HUDEP-2 (cell line): Measurements from ENCODE around the gene SPEN.
A peak's percentile ranks its signal among the peaks of the same experiment; 100 is the strongest.
"Not testable (repeated sequence)": the region's sequence is repeated elsewhere in the genome, so short reads cannot be mapped to it uniquely, and the experiment has no call there.

ENCODE experiments used
- DNase-seq, 76 experiments: peaks; one replicate each; lab custom pipeline; 2025; ENCODE audit not compliant: unreplicated experiment in 76 of 76; lab: John Stamatoyannopoulos, UW

The SPEN gene, protein sequence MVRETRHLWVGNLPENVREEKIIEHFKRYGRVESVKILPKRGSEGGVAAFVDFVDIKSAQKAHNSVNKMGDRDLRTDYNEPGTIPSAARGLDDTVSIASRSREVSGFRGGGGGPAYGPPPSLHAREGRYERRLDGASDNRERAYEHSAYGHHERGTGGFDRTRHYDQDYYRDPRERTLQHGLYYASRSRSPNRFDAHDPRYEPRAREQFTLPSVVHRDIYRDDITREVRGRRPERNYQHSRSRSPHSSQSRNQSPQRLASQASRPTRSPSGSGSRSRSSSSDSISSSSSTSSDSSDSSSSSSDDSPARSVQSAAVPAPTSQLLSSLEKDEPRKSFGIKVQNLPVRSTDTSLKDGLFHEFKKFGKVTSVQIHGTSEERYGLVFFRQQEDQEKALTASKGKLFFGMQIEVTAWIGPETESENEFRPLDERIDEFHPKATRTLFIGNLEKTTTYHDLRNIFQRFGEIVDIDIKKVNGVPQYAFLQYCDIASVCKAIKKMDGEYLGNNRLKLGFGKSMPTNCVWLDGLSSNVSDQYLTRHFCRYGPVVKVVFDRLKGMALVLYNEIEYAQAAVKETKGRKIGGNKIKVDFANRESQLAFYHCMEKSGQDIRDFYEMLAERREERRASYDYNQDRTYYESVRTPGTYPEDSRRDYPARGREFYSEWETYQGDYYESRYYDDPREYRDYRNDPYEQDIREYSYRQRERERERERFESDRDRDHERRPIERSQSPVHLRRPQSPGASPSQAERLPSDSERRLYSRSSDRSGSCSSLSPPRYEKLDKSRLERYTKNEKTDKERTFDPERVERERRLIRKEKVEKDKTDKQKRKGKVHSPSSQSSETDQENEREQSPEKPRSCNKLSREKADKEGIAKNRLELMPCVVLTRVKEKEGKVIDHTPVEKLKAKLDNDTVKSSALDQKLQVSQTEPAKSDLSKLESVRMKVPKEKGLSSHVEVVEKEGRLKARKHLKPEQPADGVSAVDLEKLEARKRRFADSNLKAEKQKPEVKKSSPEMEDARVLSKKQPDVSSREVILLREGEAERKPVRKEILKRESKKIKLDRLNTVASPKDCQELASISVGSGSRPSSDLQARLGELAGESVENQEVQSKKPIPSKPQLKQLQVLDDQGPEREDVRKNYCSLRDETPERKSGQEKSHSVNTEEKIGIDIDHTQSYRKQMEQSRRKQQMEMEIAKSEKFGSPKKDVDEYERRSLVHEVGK (N-terminal part only)

DNA sequence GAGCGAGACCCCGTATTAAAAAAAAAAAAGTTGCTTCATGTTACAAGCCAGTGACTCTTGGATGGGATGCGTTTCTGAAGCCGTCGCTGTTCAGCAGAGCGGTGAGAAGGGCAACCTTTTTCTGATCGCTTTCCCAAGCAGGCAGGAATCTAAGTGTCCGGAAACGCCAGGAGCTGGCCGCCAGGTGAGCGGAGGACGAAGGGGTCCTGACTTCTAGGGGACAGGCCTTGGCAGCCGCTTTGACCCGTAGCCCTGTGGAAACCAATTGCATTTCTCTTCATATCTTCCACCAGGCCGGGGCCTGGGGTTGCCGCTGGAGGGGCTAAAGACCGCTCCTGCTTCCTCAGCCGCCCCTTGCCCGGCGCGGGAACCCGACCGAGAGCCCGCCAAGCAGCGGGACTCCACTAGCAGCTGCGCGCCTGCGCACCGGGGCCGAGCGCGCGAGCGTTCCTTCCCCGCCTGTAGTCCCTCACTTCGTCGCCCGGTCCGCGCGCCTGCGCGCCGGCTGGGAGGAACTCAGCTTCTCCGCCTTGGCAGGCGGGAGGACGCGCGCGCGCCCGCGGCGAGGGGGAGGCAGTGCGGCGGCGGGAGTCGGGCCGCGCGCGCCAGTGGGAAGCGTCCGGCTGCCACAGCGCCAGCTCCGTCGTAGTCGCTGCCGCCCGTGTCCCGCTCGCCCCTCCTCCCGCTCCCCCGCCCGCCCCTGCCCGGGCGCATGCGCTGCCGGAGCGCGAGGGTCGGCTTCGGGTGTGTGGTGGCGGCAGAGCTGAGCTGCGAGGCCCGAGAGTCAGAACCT lies at the start of gene SPEN:
TSS of gene SPEN (plus strand) at position 608 of the 793 bp plus-strand sequence. CDS start 361 bp downstream, outside the sequence.
- DNase-seq, result peak in 75 of 76 experiments; percentile 24 to 96 (median 92)

- no peak for DNase-seq
Measured at GRCh38 chr1:15799004-15799867, 48.3 kb upstream of the SPEN start.

- peak in 2 of 76 experiments; percentile 15 to 26 for DNase-seq
Measured at GRCh38 chr1:15799928-15800835, 47.3 kb upstream of the SPEN start.

- DNase-seq, result peak in 16 of 76 experiments; percentile 1 to 30 (median 10)
Measured at GRCh38 chr1:15802234-15802965, 45.1 kb upstream of the SPEN start.

- peak in 7 of 76 experiments; percentile 5 to 30 (median 16) for DNase-seq
Measured at GRCh38 chr1:15803380-15803779, 44.1 kb upstream of the SPEN start.

- no peak for DNase-seq
Measured at GRCh38 chr1:15804060-15804459, 43.4 kb upstream of the SPEN start.

DNA sequence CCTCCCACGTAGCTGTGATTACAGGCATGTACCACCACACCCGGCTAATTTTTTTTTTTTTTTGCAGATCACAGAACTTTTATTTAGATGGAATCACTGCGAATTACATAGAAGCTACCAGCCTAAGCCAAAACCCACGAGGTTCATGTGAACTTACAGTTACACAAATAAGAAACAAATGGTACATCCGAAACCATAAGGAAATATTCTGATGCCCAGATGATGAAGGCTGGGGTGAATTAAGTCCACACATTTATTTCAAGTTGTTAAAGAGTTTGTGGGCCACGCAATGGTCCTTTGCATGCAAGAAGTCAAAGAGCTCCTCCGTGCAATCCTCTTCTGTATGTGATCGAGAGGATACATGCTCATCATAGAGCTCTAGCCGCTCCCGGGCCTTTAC lies 40.4 kb upstream of the SPEN start:
- DNase-seq, result no peak

DNA sequence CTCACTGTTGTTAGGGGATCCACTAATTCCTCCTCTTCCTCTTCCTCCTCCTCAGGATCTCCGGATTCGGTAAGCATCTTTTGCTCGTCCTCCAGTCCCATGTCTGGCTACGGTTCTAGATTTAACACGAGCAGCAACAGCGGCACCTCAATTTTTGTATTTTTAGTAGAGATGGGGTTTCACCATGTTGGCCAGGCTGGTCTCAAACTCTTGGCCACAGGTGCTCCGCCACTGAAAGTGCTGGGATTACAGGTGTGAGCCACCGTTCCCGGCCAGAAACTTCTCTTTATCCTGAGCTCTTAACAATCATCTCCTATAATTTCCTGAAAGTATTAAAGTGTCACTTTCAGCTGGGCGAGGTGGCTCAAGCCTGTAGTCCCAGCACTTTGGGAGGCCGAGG lies 40.0 kb upstream of the SPEN start, which contains the start of gene UQCRHL:
TSS of gene UQCRHL (minus strand) at position 101 of the 400 bp plus-strand sequence. CDS start at position 101, 0 bp downstream.
- not testable (repeated sequence) for DNase-seq

GRCh38 chr1:15808955-15809354 lies 38.6 kb upstream of the SPEN start:
- DNase-seq, result no peak

GRCh38 chr1:15810073-15810472 lies 37.4 kb upstream of the SPEN start:
- no peak for DNase-seq

DNA sequence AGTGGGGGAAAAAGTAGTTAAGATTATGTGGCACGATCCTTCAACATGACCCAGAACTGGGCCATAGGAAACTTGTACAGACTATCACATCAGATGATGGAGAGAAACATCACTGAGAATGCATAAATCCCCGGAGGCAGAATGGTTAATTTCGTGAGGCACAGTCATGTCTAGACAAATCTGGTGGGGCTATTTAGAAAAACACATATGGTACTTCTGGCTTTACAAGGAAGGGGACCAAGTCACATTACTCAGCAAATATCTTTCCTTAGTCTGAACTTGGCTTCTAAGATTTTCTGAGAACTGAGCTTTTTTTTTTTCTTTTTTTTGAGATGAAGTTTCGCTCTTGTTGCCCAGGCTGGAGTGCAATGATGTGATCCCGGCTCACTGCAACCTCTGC lies 30.8 kb upstream of the SPEN start:
- no peak for DNase-seq

GRCh38 chr1:15820478-15820877 lies 27.0 kb upstream of the SPEN start:
- DNase-seq, result no peak

DNA sequence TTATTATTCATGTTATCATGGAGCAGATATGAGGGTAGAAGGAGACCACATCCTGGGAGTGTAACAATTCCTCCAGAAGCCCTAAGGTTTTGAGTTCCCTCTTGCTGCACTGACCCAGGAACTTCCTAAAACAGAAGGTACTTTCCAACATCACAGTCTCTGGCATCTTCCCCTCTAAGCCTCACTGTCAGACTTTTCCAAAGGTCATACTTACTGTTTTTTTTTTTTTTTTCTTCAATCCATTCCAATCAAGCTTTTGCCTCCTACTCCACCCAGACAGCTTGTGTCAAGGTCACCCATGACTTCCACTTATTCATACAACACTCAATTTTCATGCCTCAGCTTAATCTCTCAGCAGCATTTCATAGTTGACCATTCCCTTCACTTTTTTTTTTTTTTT lies 21.7 kb upstream of the SPEN start:
- no peak for DNase-seq

GRCh38 chr1:15826810-15827507 lies 20.5 kb upstream of the SPEN start:
- no peak for DNase-seq

GRCh38 chr1:15827567-15827966 lies 19.9 kb upstream of the SPEN start:
- not testable (repeated sequence) for DNase-seq

- DNase-seq, result not testable (repeated sequence)
Measured at GRCh38 chr1:15828931-15829330, 18.6 kb upstream of the SPEN start.

DNA sequence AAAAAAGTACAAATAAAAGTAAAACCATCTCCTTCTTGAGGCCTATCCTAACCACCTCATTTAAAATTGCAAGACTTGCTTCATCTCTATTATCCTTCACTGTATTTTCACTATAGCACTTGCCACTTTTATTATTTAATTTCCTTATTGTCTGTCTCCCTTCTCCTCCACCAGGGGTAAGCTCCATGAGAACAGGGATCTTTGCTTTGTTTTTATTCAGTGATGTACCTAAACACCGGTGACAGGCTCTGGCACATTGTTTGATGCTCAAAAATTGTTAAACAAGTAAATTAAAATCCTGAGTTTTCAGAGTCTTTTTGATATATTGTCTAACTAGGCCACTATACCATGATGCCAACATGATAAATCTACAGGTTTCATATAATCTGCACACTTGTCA lies 17.2 kb upstream of the SPEN start:
- no peak for DNase-seq
